Mesendoderm (in vitro differentiated cells): Measurements from ENCODE around the gene RALGAPA2.

ENCODE experiments used
- DNase-seq: peaks from one replicate; pipeline ENCODE4 v3.0.0; 2013
- H2AK5ac ChIP-seq: 2 replicates; pipeline ENCODE4 v1.6.1; 2013; ENCODE audit warnings: low read length, inconsistent platforms
- H2BK120ac ChIP-seq: 2 replicates; pipeline ENCODE4 v1.6.1; 2013; ENCODE audit warnings: low read depth, mild to moderate bottlenecking, low read length, moderate library complexity, mixed read lengths
- H2BK15ac ChIP-seq: replicated peaks from 2 replicates; pipeline ENCODE4 v1.6.1; 2013; ENCODE audit warnings: low read depth, mild to moderate bottlenecking, moderate library complexity
- H2BK5ac ChIP-seq: 2 replicates; pipeline ENCODE4 v1.6.1; 2013; ENCODE audit warnings: low read length, inconsistent platforms
- H3K18ac ChIP-seq: 2 replicates; pipeline ENCODE4 v1.6.1; 2013; ENCODE audit warnings: mild to moderate bottlenecking, low read length, mixed read lengths
- H3K23ac ChIP-seq: one replicate; pipeline ENCODE4 v1.6.1; 2013; ENCODE audit warnings: low read length
- H3K27ac ChIP-seq: 2 replicates; pipeline ENCODE4 v1.5.1; 2013; ENCODE audit warnings: low read depth, mild to moderate bottlenecking, inconsistent platforms, low read length, moderate library complexity
- H3K27me3 ChIP-seq: 2 replicates; pipeline ENCODE4 v1.6.1; 2013; ENCODE audit warnings: low read length, control low read depth, mild to moderate bottlenecking, inconsistent platforms; ENCODE audit not compliant: insufficient read depth, poor library complexity
- H3K36me3 ChIP-seq: 2 replicates; pipeline ENCODE4 v1.6.1; 2013; ENCODE audit warnings: low read length, inconsistent platforms; ENCODE audit not compliant: control insufficient read depth, insufficient read depth
- H3K4ac ChIP-seq: one replicate; pipeline ENCODE4 v1.6.1; 2013; ENCODE audit warnings: low read depth, mild to moderate bottlenecking, low read length, moderate library complexity
- H3K4me1 ChIP-seq: 2 replicates; pipeline ENCODE4 v1.6.1; 2013; ENCODE audit warnings: low read depth, low read length, inconsistent platforms; ENCODE audit not compliant: control insufficient read depth
- H3K4me2 ChIP-seq: 2 replicates; pipeline ENCODE4 v1.6.1; 2013; ENCODE audit warnings: low read length
- H3K4me3 ChIP-seq: 2 replicates; pipeline ENCODE4 v1.5.1; 2013; ENCODE audit warnings: mild to moderate bottlenecking, low read length
- H3K56ac ChIP-seq: one replicate; pipeline ENCODE4 v1.6.1; 2013; ENCODE audit warnings: low read length
- H3K79me1 ChIP-seq: 2 replicates; pipeline ENCODE4 v1.6.1; 2013; ENCODE audit warnings: low read length, inconsistent platforms
- H3K79me2 ChIP-seq: 2 replicates; pipeline ENCODE4 v1.6.1; 2013; ENCODE audit warnings: mild to moderate bottlenecking, low read length; ENCODE audit not compliant: control insufficient read depth, insufficient read depth
- H3K9ac ChIP-seq: 2 replicates; pipeline ENCODE4 v1.6.1; 2013; ENCODE audit warnings: low read length, inconsistent platforms
- H4K5ac ChIP-seq: one replicate; pipeline ENCODE4 v1.6.1; 2013; ENCODE audit warnings: low read length
- H4K8ac ChIP-seq: one replicate; pipeline ENCODE4 v1.6.1; 2013; ENCODE audit warnings: low read depth, mild to moderate bottlenecking, control low read depth, low read length, moderate library complexity
- WGBS: extraction: QIAGEN DNeasy Blood & Tissue Kit; methylation state at CpG from one replicate; pipeline ENCODE4 v1.1.7; 2013; ENCODE audit warnings: low lambda C conversion rate, missing lambda C conversion rate; ENCODE audit not compliant: insufficient coverage; ENCODE audit errors: extremely low coverage; 5-methylcytosine and 5-hydroxymethylcytosine counted together

Gene RALGAPA2

DNA sequence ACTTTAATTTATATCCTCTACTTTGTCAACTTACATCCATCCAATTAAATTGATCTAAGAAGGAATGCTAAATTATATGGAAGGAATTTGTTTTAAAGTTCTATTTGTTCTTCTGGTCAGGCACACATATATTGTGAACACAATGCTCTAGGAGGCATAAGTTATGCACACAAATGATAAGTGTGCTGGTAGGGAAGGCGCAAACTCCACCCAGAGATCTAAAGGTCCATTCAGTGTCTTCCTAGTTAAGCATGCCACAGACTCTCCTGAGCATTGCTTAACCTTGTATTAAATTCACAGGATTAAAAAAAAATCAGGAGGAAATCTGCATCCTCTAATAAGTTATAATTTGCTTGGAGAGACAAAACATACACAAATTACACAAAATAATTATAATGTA, 127.3 kb downstream of the RALGAPA2 start:
- no peak overlapping the region for H2BK120ac ChIP-seq
- no peak for DNase-seq
- H2BK15ac ChIP-seq, result no peak overlapping the region
- H3K79me2 ChIP-seq, result no peaks in the 10 kb centered on the region
- no peak overlapping the region for H3K23ac ChIP-seq
- H2AK5ac ChIP-seq, result no peak overlapping the region
- WGBS, result no CpG with 5 or more reads among the region's 1 CpG
- H3K27ac ChIP-seq, result no peak overlapping the region
- H4K8ac ChIP-seq, result no peak overlapping the region
- no peaks in the 10 kb centered on the region for H3K4me1 ChIP-seq
- no peaks in the 10 kb centered on the region for H3K79me1 ChIP-seq
- no peak overlapping the region for H3K9ac ChIP-seq
- H4K5ac ChIP-seq, result no peak overlapping the region
- H3K56ac ChIP-seq, result no peak overlapping the region
- H3K18ac ChIP-seq, result no peak overlapping the region
- H3K4me3 ChIP-seq, result no peak overlapping the region
- H3K36me3 ChIP-seq, result no peaks in the 10 kb centered on the region
- no peaks in the 10 kb centered on the region for H3K27me3 ChIP-seq
- H2BK5ac ChIP-seq, result no peak overlapping the region
- no peak overlapping the region for H3K4ac ChIP-seq
- no peak overlapping the region for H3K4me2 ChIP-seq

DNA sequence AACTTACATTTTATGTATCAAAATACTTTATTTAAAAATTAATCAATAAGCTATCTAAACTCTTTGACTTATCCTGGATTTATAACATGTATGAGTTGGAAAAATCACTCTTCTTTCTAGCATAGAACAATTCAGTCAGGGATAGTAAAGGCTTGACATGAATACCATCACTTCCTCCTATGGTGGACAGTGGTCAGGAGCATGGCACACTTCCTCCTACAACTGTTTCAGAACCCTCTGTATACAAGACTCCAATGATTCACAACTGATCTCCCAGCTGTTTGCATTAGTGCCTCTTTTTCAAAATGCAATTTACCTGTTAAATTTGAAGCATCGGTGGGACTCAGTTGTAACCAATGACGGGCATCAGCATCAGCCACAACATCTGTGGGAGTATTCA, 129.7 kb downstream of the RALGAPA2 start:
- no peak overlapping the region for H2BK120ac ChIP-seq
- no peaks in the 10 kb centered on the region for H3K79me1 ChIP-seq
- no peak overlapping the region for H3K4ac ChIP-seq
- H3K27ac ChIP-seq, result no peak overlapping the region
- no peaks in the 10 kb centered on the region for H3K79me2 ChIP-seq
- H3K4me1 ChIP-seq, result no peaks in the 10 kb centered on the region
- H3K9ac ChIP-seq, result no peak overlapping the region
- H3K4me2 ChIP-seq, result no peak overlapping the region
- H3K23ac ChIP-seq, result no peak overlapping the region
- no peaks in the 10 kb centered on the region for H3K36me3 ChIP-seq
- no peak overlapping the region for H3K56ac ChIP-seq
- DNase-seq, result no peak
- no peak overlapping the region for H2AK5ac ChIP-seq
- H2BK5ac ChIP-seq, result no peak overlapping the region
- no CpG with 5 or more reads among the region's 2 CpGs for WGBS
- H4K8ac ChIP-seq, result no peak overlapping the region
- no peak overlapping the region for H3K4me3 ChIP-seq
- no peak overlapping the region for H4K5ac ChIP-seq
- no peaks in the 10 kb centered on the region for H3K27me3 ChIP-seq
- no peak overlapping the region for H2BK15ac ChIP-seq
- no peak overlapping the region for H3K18ac ChIP-seq

DNA sequence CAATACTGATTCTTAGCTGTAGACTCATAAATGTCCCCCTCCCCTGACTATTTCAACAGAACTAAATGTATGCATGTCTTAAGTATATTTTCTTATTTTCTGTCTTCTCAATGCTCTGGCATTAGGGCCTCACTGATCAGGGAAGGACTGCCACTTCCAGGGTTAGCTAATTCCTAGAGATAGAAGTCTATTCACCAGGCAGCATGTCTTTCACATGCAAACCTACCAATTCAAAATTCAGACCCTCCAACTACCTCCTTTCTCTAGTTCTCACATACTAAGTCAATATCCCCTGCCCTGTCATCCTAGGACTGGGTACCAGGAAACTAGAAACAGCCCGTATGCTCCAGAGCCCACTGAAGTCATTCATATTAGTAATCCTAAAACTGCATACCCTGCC, 132.3 kb downstream of the RALGAPA2 start:
- Histone ChIP-seq H3K4ac (no peak overlapping the region), H3K4me1 (no peaks in the 10 kb centered on the region), H3K36me3 (no peaks in the 10 kb centered on the region), H3K27ac (no peak overlapping the region), H3K18ac (no peak overlapping the region), H3K4me3 (no peak overlapping the region), H4K8ac (no peak overlapping the region), H3K9ac (no peak overlapping the region), H3K4me2 (no peak overlapping the region), H3K79me2 (no peaks in the 10 kb centered on the region), H4K5ac (no peak overlapping the region), H2BK5ac (no peak overlapping the region), H3K56ac (no peak overlapping the region), H3K27me3 (no peaks in the 10 kb centered on the region), H2BK15ac (no peak overlapping the region), H2BK120ac (no peak overlapping the region), H3K79me1 (no peaks in the 10 kb centered on the region), H2AK5ac (no peak overlapping the region), H3K23ac (no peak overlapping the region)
- no peak for DNase-seq
- WGBS, result no CpG with 5 or more reads among the region's 1 CpG

DNA sequence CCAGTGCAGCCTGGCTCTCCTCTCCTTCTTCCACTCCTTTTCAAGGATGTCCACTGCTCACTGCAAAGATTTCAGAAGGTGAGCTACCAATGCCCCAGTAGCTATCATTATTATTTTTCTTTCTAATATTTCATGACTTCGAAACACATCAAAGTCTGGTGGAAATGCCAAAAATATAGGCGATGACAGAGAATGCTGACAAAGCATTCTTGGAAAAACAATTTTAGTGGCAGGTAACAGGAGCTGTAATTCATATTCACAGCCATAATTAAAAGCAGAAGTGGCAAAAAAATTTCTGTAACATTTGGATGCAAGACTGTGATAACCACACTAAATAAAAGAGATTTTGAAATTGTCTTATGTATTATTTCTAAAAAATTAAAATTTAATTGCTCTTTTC, 133.6 kb downstream of the RALGAPA2 start:
- Histone ChIP-seq H3K79me1 (no peaks in the 10 kb centered on the region), H2BK15ac (no peak overlapping the region), H3K4me2 (no peak overlapping the region), H3K79me2 (no peaks in the 10 kb centered on the region), H3K27me3 (no peaks in the 10 kb centered on the region), H3K9ac (no peak overlapping the region), H2AK5ac (no peak overlapping the region), H4K5ac (no peak overlapping the region), H3K18ac (no peak overlapping the region), H3K56ac (no peak overlapping the region), H2BK5ac (no peak overlapping the region), H3K36me3 (no peaks in the 10 kb centered on the region), H3K23ac (no peak overlapping the region), H3K4ac (no peak overlapping the region), H4K8ac (no peak overlapping the region), H2BK120ac (no peak overlapping the region), H3K27ac (no peak overlapping the region), H3K4me3 (no peak overlapping the region), H3K4me1 (no peaks in the 10 kb centered on the region)
- no CpG with 5 or more reads among the region's 2 CpGs for WGBS
- no peak for DNase-seq

DNA sequence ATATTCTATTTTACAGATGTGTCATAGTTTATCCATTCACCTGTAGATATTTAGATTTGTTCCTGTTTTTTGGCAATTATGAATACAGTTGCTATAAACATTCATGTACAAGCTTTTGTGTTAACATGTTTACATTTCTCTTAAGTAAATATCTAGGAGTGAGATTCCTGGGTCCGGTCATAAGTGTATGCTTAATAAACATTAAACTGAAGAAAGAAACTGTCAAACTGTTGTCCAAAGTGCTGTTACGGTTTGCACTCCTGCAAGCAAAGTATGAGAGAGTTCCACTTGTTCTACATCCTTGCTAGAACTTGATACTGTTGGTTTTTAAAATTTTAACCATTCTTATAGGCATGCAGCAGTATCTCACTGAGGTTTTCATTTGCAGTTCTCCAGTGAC, 138.6 kb downstream of the RALGAPA2 start:
- Histone ChIP-seq H3K27me3 (no peaks in the 10 kb centered on the region), H3K4me1 (no peaks in the 10 kb centered on the region), H3K4me3 (no peak overlapping the region), H4K5ac (no peak overlapping the region), H3K79me1 (no peaks in the 10 kb centered on the region), H3K23ac (no peak overlapping the region), H3K79me2 (no peaks in the 10 kb centered on the region), H3K4me2 (no peak overlapping the region), H3K18ac (no peak overlapping the region), H2BK5ac (no peak overlapping the region), H3K56ac (no peak overlapping the region), H3K36me3 (no peaks in the 10 kb centered on the region), H2AK5ac (no peak overlapping the region), H4K8ac (no peak overlapping the region), H2BK15ac (no peak overlapping the region), H2BK120ac (no peak overlapping the region), H3K27ac (no peak overlapping the region), H3K4ac (no peak overlapping the region), H3K9ac (no peak overlapping the region)
- no CpG with 5 or more reads among the region's 2 CpGs for WGBS
- no peak for DNase-seq

DNA sequence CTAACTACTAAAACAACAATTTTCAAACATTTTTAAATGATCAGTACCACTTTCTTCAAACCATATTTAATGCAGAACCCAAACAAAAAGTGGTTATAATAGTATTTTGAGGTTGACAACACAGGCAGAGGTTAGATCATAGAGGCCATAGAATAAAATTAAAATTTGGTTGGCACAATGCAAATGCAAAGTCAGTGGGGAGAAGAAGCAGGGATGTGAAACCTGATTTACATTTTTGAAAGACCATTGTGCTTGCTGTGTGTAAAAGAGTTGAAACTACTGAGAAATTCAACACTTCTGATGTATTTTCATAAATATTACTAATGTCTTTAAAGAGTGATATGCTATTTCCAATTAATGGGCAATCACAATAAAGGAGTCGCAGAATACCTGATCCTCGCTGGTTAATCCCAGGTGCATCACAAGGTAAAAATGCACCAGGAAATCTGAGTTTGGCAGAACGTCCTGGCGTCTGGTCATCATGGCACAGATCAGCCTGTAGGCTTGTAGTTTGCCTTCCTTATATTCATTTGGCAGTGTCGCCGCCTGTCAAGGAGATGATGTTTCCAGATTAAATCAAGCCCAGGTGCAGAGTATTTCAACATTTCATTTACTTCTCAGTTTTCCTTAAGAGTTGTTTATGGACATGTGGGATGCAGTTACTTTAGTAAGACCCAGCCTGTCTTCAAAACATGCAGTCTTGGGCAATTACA, 141.2 kb downstream of the RALGAPA2 start:
- no peak overlapping the region for H3K27ac ChIP-seq
- no peak overlapping the region for H3K9ac ChIP-seq
- H3K18ac ChIP-seq, result no peak overlapping the region
- no peak overlapping the region for H4K8ac ChIP-seq
- no peak overlapping the region for H3K56ac ChIP-seq
- no peak overlapping the region for H3K23ac ChIP-seq
- no peaks in the 10 kb centered on the region for H3K4me1 ChIP-seq
- no peak overlapping the region for H3K4ac ChIP-seq
- no CpG with 5 or more reads among the region's 6 CpGs for WGBS
- no peak overlapping the region for H3K4me3 ChIP-seq
- H2BK5ac ChIP-seq, result no peak overlapping the region
- H2BK15ac ChIP-seq, result no peak overlapping the region
- H3K79me1 ChIP-seq, result no peaks in the 10 kb centered on the region
- no peak overlapping the region for H2BK120ac ChIP-seq
- no peak overlapping the region for H3K4me2 ChIP-seq
- H3K79me2 ChIP-seq, result no peaks in the 10 kb centered on the region
- H3K27me3 ChIP-seq, result no peaks in the 10 kb centered on the region
- no peak for DNase-seq
- no peaks in the 10 kb centered on the region for H3K36me3 ChIP-seq
- H2AK5ac ChIP-seq, result no peak overlapping the region
- no peak overlapping the region for H4K5ac ChIP-seq
